CD4-positive, alpha-beta T cell treated with Interleukin-10 for 1 hour (primary cell): ENCODE results near the gene PPIL4.
A peak's percentile ranks its signal among the peaks of the same experiment; 100 is the strongest.

Experiments
- DNase-seq: peaks from one replicate; pipeline ENCODE4 v3.0.0-alpha.2; 2020

Gene PPIL4, protein sequence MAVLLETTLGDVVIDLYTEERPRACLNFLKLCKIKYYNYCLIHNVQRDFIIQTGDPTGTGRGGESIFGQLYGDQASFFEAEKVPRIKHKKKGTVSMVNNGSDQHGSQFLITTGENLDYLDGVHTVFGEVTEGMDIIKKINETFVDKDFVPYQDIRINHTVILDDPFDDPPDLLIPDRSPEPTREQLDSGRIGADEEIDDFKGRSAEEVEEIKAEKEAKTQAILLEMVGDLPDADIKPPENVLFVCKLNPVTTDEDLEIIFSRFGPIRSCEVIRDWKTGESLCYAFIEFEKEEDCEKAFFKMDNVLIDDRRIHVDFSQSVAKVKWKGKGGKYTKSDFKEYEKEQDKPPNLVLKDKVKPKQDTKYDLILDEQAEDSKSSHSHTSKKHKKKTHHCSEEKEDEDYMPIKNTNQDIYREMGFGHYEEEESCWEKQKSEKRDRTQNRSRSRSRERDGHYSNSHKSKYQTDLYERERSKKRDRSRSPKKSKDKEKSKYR

GRCh38 chr6:149545754-149546471 is at the start of gene PPIL4:
Gene PPIL4 (minus strand): TSS chr6:149546043. CDS start chr6:149546005, 38 bp downstream.
- DNase-seq = peak; percentile 96

DNA sequence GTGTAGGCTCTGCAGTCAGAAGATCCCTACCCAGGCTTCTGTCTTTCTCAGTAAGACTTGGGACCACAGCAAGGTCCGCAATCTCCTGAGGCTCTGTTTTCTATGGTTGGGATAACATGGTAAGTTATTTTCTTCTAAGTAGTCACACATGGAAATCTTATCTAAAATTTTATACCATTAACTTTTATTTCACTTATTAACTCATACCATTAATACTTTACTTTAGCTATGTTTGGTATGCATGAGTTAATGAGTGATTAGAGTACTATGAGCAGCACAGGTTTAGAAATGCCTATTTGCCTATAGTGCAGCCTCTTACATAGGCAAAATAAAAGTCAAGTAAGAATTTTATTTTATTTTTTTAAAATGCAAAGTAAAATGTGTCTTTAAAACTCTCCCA is 47.6 kb upstream of the PPIL4 start:
- no peak for DNase-seq

GRCh38 chr6:149592983-149593382 is 47.1 kb upstream of the PPIL4 start:
- no peak for DNase-seq

DNA sequence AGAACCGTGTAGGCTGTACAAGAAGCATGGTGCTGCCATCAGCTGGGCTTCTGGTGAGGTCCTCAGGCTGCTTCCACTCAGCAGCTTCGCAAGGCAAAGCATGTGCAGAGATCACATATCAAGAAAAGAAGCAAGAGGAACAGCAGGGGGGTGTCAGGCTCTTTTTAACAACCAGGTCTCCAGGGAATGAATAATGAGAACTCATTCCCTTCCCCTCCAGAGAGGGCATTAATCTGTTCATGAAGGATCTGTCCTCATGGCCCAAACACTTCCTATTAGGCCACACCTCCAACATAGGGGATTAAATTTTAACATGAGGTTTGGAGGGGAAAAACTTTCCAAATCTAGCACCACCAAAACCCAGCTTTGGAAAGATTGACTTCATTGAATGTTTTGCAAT is 40.3 kb upstream of the PPIL4 start:
- no peak for DNase-seq

- no peak for DNase-seq
Measured at GRCh38 chr6:149581349-149581748, 35.5 kb upstream of the PPIL4 start.

DNA sequence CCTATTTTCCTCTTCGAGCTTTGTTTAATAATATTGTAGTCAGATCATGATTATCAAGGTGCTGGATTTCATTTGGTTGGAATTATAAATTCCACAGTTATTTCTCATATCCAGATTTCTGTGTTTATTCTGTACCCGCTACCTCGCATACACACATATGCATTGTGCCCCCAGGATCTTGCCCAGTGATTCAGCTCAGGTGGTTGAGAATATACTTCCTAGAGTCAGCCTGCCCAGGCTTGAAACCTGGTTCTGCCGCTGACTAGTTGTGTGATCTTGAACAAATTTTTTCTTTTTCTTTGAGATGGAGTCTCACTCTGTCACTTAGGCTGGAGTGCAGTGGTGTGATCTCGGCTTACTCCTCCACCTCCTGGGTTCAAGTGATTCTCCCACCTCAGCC is 35.0 kb upstream of the PPIL4 start:
- DNase-seq = no peak

GRCh38 chr6:149567945-149568585 is 22.2 kb upstream of the PPIL4 start:
- no peak for DNase-seq

GRCh38 chr6:149567194-149567586 is 21.3 kb upstream of the PPIL4 start:
- peak; percentile 16 for DNase-seq

DNA sequence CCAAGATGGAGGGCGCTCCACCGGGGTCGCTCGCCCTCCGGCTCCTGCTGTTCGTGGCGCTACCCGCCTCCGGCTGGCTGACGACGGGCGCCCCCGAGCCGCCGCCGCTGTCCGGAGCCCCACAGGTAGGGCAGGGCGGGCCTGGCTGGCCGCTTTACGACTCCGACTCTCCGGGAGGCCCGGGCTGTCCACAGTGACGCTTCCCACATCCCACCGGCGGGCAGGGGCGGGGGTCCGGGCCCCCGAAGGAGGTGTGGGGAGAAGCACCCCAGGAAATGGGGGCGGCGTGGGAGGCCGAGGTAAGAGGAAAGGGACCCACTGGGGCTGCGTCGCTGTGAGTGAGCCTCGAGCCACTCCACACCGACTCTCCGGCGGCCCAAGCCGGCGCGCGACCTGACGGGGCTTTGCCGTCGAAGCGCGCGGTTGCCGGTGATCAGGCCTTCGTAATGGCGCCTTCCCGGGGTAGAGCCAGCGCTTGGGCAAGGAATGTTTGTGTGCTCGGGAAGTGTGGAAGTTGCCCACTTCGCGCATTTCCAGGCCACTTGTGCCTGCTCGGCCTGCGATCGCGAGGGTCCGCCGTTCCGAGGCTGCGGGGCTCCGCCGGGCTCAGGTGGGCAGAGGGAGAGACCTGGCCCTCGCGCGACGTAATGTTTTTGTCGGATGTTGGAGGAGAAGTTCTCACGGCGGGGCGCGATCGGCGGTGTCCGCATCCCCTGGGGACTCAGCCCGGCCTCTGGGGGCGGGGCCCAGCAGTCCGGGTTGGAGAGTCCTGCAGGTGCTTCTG is 20.8 kb upstream of the PPIL4 start:
- peak; percentile 39 for DNase-seq

DNA sequence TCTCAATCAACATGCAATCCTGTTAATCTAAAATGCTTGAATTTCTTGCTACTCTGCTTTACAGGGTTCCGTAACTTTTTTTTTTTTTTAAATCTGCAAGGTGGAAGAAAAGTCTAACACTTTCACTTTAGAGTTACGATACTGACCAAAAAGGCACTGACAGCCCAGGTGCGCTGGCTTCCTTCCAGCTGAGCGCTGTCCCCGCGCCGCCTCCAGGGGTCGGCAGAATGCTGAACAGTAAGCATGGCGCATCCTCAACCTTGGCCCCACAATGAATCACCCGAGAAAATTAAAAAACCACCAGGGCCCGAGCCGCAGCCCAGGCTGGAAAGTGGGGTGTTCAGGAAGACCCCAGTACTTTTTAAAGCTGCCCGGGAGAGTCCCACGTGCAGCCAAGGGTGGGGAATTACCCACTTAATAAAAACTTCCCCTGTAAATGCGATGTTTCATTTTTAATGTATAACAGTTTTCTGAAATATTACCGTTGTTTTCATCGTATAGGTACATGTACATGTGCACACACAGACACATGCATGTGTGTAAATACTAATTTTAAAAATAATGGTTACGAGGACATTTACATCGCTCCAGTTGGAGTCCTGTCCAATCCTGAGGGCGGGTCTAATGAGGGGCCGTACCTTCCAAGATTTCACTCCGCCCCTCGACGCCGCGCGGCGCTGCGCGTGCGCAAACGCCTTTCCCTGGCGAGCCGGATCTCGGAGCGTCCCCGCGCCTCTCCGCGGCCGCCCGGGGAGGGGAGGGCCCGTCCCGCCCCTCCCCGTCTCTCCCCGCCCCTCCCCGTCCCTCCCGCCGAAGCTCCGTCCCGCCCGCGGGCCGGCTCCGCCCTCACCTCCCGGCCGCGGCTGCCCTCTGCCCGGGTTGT is 19.9 kb upstream of the PPIL4 start, which contains the start of gene GINM1:
Gene GINM1, plus strand, starts transcription at position 849 of the 883 bp plus-strand sequence. CDS start 40 bp downstream, outside the sequence.
- DNase-seq = peak; percentile 98

DNA sequence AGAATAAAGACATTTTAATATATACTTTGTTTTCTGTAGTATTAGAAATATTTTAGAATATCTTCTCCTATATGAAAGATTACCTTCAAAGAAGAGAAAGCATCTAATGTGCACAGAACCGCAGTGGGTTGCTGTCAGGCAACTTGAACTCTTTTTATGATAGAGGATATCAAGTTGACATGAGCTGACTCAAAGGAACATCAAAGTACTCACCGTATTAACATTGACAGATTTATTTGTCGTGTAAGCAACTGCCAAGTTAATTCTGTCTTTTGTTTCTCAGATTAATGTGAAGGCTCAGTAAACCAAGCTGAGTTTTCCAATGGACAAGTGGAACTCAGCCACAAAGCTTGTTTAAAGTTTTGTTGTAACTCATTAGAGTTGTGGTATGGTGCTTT is 18.1 kb upstream of the PPIL4 start:
- no peak for DNase-seq

DNA sequence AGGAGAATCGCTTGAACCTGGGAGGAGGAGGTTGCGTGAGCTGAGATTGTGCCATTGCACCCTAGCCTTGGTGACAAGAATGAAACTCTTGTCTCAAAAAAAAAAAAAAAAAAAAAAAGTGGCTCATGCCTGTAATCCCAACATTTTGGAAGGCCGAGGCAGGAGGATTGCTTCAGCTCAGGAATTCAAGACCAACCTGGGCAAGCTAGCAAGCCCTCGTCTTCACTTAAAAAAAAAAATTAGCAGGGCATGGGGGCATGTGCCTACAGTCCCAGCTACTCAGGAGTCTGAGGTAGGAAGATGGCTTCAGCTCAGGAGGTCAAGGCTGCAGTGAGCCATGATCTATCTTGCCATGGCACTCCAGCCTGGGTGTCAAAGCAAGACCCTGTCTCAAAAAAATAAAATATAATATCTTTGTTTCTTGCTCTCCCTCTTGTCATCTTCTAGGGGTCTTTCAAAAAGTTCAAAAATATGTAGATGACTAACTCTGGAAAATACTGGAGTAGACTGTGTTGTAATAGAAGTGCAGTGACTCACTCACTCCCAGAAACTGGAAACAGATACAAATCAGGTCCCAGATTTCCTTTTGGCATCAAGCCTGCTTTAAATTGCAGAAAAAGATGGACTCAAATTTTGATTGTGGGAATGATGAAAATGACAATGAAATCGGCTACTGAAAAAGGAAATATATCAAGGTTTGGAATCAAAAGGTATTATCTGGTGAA is 17.5 kb upstream of the PPIL4 start:
- no peak for DNase-seq

DNA sequence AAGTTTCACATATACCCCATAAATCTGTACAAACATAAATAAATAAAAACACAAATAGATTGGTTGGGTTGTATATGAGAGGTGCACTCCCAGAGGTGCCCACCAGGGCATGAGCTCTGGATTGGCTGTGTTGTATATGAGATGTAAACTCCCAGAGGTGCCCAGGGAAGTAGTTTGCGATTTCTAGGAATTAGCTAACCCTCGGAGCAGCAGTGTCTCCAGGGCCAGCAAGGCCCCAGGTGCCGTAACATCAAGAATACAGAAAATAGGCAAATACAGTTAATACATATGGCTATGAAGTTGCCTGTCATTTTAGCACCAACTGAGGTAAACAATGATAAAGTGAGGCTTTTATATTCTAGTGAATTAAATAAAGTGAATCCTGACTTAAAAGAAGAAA is 14.9 kb upstream of the PPIL4 start:
- peak; percentile 30 for DNase-seq

GRCh38 chr6:149559389-149559788 is 13.5 kb upstream of the PPIL4 start:
- DNase-seq = no peak

- DNase-seq = no peak
Measured at GRCh38 chr6:149558029-149558428, 12.2 kb upstream of the PPIL4 start.

GRCh38 chr6:149551920-149552319 is 6.1 kb upstream of the PPIL4 start:
- no peak for DNase-seq

DNA sequence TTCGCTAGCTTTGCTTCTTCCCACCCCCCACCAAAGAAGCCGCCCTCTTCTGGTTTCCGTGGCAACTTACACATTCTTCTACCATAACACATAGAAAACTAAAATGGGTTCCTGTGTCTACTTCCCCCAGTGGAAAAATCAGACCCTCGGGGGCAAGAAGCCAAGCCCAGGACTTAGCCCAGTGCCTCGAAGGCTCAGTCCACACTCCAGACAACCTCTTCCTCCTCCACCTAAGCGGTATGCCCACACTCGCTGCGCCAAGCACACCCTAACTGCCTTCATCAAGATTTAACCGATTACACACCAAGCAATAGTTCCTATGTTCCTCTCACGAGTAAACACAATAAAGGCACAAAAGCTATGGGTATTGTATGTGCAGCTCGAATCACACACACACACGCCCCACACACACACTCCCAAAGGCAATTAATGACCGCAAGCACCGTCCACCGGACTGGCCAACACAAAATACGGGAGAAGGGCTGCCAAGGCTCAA is 537 bp downstream of the PPIL4 start:
- peak; percentile 89 for DNase-seq

GRCh38 chr6:149544646-149545257 is 1.1 kb downstream of the PPIL4 start:
- no peak for DNase-seq

GRCh38 chr6:149541139-149541538 is 4.7 kb downstream of the PPIL4 start:
- no peak for DNase-seq

- DNase-seq = no peak
Measured at GRCh38 chr6:149534742-149535141, 11.1 kb downstream of the PPIL4 start.
